GM06990 (cell line): ENCODE results near the gene HTR3A.
A peak's percentile ranks its signal among the peaks of the same experiment; 100 is the strongest.

ENCODE experiments used
- DNase-seq: peaks from one replicate; pipeline ENCODE4 v3.0.0-alpha.2; 2011; ENCODE audit not compliant: insufficient read length; ENCODE audit errors: extremely low read depth
- H3K27me3 ChIP-seq: replicated peaks from 2 replicates; pipeline ENCODE4 v1.6.0; 2011; ENCODE audit warnings: low read length; ENCODE audit not compliant: control insufficient read depth, insufficient read depth
- H3K36me3 ChIP-seq: 2 replicates; pipeline ENCODE4 v1.5.1; 2011; ENCODE audit warnings: low read length; ENCODE audit not compliant: control insufficient read depth, insufficient read depth
- H3K4me3 ChIP-seq: replicated peaks from 2 replicates; pipeline ENCODE4 v1.5.1; 2011; ENCODE audit warnings: low read depth, mild to moderate bottlenecking, control low read depth, low read length
- TF ChIP-seq, protein P1 (sequence below): IDR thresholded peaks from 2 replicates; pipeline ENCODE4 v1.5.1; 2011; ENCODE audit warnings: low read length, control low read depth, mild to moderate bottlenecking, inconsistent platforms; ENCODE audit not compliant: insufficient read depth, poor library complexity, severe bottlenecking

Gene HTR3A

DNA sequence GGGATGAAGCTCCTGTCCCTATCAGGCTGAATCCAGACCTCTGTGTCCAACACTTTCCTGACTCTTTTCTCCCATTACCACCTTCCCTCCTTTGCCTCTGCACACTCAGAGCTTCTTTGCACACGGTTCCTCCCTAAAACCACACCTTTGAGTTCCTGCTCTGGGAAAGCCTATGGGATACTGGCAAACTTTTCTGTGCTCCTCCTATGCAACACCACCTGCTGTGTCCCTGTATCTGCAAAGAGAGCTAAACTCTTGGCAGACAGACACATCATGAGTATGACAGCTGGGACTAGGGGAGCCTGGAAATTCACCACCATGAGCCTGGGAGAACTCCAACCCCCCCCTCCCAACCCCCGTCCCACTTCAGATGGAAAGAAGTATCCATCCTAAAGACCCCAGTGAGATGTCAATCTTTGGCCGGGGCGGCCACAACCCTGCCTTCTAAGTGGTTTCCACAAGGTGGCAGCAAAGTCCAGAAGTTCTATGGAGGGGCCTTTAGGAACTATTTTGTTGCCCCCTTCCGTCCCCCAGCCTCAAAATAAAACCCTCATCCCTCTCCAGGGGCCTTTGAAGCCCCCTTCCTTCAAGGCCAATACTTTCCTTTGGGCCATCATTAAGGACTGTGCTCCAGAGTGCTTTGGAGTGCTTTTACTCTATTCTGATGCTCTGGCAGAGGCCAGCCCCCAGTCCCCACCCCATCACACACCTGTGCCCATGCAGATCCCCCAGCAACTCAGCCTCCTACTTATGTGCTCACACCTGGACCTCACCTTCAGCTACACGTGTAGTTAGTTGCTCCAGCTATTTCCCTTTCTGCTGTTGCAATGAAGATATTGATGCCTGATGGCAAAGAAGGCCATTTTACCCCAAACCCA is 19.4 kb downstream of the HTR3A start:
- TF ChIP-seq, protein P1, sequence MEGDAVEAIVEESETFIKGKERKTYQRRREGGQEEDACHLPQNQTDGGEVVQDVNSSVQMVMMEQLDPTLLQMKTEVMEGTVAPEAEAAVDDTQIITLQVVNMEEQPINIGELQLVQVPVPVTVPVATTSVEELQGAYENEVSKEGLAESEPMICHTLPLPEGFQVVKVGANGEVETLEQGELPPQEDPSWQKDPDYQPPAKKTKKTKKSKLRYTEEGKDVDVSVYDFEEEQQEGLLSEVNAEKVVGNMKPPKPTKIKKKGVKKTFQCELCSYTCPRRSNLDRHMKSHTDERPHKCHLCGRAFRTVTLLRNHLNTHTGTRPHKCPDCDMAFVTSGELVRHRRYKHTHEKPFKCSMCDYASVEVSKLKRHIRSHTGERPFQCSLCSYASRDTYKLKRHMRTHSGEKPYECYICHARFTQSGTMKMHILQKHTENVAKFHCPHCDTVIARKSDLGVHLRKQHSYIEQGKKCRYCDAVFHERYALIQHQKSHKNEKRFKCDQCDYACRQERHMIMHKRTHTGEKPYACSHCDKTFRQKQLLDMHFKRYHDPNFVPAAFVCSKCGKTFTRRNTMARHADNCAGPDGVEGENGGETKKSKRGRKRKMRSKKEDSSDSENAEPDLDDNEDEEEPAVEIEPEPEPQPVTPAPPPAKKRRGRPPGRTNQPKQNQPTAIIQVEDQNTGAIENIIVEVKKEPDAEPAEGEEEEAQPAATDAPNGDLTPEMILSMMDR = peak; percentile 73
- Histone ChIP-seq H3K4me3 (no peak overlapping the region), H3K27me3 (no peaks in the 10 kb centered on the region), H3K36me3 (no peaks in the 10 kb centered on the region)
- DNase-seq = no peak

DNA sequence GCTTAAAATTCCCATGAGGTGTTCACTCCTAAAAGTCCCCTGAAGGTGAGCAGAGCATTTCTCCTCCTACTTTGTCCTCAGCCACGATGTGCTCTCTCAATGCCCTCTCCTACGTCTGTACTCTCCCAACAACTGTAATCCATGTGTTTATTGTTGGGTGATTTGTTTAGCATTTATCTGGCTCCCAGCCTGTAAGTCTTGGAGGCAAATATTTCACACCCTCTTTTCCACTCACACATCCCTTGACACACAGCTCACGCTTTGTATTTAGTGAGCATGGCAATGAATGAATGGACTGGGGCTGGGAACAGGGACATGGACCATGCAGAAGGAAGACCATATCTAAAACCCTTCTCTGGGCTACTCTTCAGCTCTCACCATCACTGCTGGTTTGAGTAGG is 22.6 kb downstream of the HTR3A start:
- no peaks in the 10 kb centered on the region; the same call in 1 of the 2 replicates for H3K27me3 ChIP-seq
- no peak for DNase-seq
- TF ChIP-seq, protein P1 = no peak
- no peaks in the 10 kb centered on the region for H3K36me3 ChIP-seq
- no peak overlapping the region for H3K4me3 ChIP-seq

DNA sequence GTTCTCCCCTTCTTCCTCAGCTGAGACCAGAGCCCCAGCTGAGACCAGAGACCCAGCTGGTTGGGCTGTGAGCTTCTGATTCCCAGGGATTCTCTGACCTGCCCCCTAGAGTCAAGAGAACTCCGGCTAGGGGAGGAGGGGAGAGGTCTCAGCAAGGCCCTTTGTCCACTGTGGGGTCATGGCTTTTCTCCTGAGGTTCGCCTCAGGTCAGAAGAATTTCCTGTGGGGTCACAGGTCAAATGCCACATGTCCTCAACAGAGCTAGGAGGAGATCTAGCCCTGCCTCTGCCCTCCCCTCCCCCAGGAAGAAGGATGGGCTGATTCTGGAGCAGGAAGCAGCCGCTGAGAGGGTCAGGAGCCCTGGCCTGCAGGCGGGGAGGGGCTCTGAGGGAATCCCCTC is 23.7 kb downstream of the HTR3A start:
- TF ChIP-seq, protein P1 = no peak
- Histone ChIP-seq H3K4me3 (no peak overlapping the region), H3K27me3 (peaks cover 1% of the 10 kb centered on the region), H3K36me3 (no peaks in the 10 kb centered on the region)
- no peak for DNase-seq

DNA sequence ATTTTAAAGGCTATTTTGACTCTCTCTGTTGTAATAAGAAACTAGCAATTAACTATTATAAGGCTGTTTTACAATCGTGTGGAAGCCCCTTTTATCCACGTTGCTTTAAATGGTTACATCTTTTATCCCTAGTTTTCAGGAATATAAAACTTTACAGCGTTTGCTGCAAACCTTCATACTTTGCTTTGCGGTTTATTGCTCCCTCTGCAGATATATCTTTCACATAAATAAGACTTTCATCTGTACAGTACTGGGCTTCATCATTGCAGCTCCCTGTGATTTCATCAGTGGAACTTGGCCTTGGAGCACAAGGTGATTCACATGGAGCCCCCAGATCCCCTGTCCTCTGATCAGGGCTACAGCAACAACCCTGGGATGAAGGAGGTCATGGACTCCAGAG is 25.6 kb downstream of the HTR3A start:
- Histone ChIP-seq H3K36me3 (no peaks in the 10 kb centered on the region), H3K27me3 (peaks cover 2% of the 10 kb centered on the region), H3K4me3 (no peak overlapping the region)
- TF ChIP-seq, protein P1 = no peak
- DNase-seq = no peak

DNA sequence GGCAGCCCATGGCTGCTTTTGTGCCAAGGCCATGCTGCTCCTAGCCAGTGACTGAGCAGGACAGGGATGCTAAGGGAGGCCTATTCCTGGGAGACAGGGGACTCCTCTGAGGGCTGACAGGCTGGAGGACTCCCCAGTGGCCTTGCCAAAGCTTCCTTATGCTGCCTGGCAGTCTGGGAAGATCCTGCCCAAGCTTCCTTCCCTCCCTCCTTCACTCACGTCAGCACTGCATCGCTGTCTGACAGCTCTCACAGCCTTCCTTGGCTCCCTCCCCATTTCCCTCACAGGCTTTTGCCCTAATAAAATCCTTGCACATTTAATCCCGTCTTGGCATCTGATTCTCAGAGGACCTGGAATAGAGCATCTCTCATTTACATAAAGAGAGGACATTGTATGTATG is 26.5 kb downstream of the HTR3A start:
- Histone ChIP-seq H3K4me3 (no peak overlapping the region), H3K36me3 (no peaks in the 10 kb centered on the region), H3K27me3 (peaks cover 2% of the 10 kb centered on the region)
- DNase-seq = no peak
- TF ChIP-seq, protein P1 = no peak

DNA sequence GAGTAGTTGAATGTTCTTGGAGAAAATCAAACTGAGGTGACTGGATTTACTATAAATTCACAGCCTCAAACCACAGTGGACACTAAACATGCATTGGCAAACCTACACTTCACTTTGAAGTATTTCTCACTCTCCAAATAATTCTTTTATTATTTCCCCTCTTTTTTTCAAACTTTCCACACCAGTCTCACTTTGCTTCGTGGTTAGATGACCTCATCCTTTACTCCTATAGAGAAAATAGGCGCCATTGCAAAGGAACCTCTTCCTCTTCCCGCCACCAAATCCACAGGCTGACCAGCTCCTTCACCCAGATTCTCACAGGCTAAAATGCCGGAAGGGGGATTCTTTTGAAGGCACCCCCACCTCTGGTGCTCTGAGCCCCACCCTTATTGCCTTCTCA is 33.4 kb downstream of the HTR3A start:
- Histone ChIP-seq H3K36me3 (no peaks in the 10 kb centered on the region), H3K4me3 (no peak overlapping the region), H3K27me3 (peaks cover 2% of the 10 kb centered on the region)
- no peak for DNase-seq
- TF ChIP-seq, protein P1 = no peak
